Stimulated activated CD8-positive, alpha-beta memory T cell treated with anti-CD3 and anti-CD28 coated beads, Interleukin-4, amount 100 ng/mL, for 24 hours (primary cell): ENCODE results near the gene TNFRSF1A.

Experiments
- DNase-seq: peaks from one replicate; pipeline ENCODE4 v3.0.0-alpha.2; 2020; ENCODE audit warnings: low read depth

TNFRSF1A gene

GRCh38 chr12:6341417-6342139 is at the start of gene TNFRSF1A:
Gene TNFRSF1A (minus strand): TSS chr12:6342076. CDS start chr12:6341814, 262 bp downstream.
- no peak for DNase-seq

- no peak for DNase-seq
Observed at GRCh38 chr12:6391013-6391412, 49.1 kb upstream of the TNFRSF1A start.

- DNase-seq: no peak
Observed at GRCh38 chr12:6390084-6390799, 48.4 kb upstream of the TNFRSF1A start.

- DNase-seq: no peak
Observed at GRCh38 chr12:6387541-6387940, 45.7 kb upstream of the TNFRSF1A start.

- DNase-seq: no peak
Observed at GRCh38 chr12:6386491-6386890, 44.6 kb upstream of the TNFRSF1A start.

- no peak for DNase-seq
Observed at GRCh38 chr12:6386038-6386437, 44.2 kb upstream of the TNFRSF1A start.

- DNase-seq: no peak
Observed at GRCh38 chr12:6384499-6385436, 42.9 kb upstream of the TNFRSF1A start.

- no peak for DNase-seq
Observed at GRCh38 chr12:6383572-6384498, 42.0 kb upstream of the TNFRSF1A start, which contains the start of gene LTBR. Gene LTBR (plus strand): TSS chr12:6384162. CDS start chr12:6384359, 197 bp downstream.

GRCh38 chr12:6382982-6383381 is 41.1 kb upstream of the TNFRSF1A start:
- DNase-seq: no peak

- no peak for DNase-seq
Observed at GRCh38 chr12:6382371-6382770, 40.5 kb upstream of the TNFRSF1A start.

- DNase-seq: no peak
Observed at GRCh38 chr12:6380141-6381121, 38.6 kb upstream of the TNFRSF1A start.

- no peak for DNase-seq
Observed at GRCh38 chr12:6378709-6379472, 37.0 kb upstream of the TNFRSF1A start.

- DNase-seq: no peak
Observed at GRCh38 chr12:6377667-6377994, 35.8 kb upstream of the TNFRSF1A start.

GRCh38 chr12:6376870-6377666 is 35.2 kb upstream of the TNFRSF1A start:
- DNase-seq: no peak

GRCh38 chr12:6376079-6376869 is 34.4 kb upstream of the TNFRSF1A start:
- no peak for DNase-seq

- no peak for DNase-seq
Observed at GRCh38 chr12:6375269-6376078, 33.6 kb upstream of the TNFRSF1A start, which contains the start of gene SCNN1A. Gene SCNN1A (minus strand): TSS chr12:6375563. CDS start chr12:6374783, 780 bp downstream.

GRCh38 chr12:6374786-6375160 is 32.9 kb upstream of the TNFRSF1A start:
- DNase-seq: no peak
